Stimulated activated memory B cell treated with anti-CD40 and anti-IgM and Interleukin-4, amounts not matched to agents 10 μg/mL and 1 μg/mL and 100 μg/mL, for 72 hours (primary cell): ENCODE results near the gene NCK1.
"Not testable (repeated sequence)": the region's sequence is repeated elsewhere in the genome, so short reads cannot be mapped to it uniquely, and the experiment has no call there.

ENCODE experiments used
- ATAC-seq: fragments of 150-1000 bp; cut with Tn5 transposase; 2 replicates; pipeline ENCODE4 v1.10.0; 2021
- H3K27ac Mint-ChIP-seq: one replicate; pipeline ENCODE4 v1.8.0; 2022; ENCODE audit warnings: mild to moderate bottlenecking, mixed read lengths
- H3K27me3 Mint-ChIP-seq: one replicate; pipeline ENCODE4 v1.8.0; 2022; ENCODE audit warnings: mixed read lengths
- H3K36me3 Mint-ChIP-seq: one replicate; pipeline ENCODE4 v1.8.0; 2022; ENCODE audit warnings: mixed read lengths
- H3K4me1 Mint-ChIP-seq: one replicate; pipeline ENCODE4 v1.8.0; 2022; ENCODE audit warnings: mixed read lengths
- H3K4me3 Mint-ChIP-seq: one replicate; pipeline ENCODE4 v1.8.0; 2022; ENCODE audit warnings: mild to moderate bottlenecking, moderate library complexity, mixed read lengths
- H3K9me3 Mint-ChIP-seq: one replicate; pipeline ENCODE4 v1.8.0; 2022; ENCODE audit warnings: mixed read lengths

The NCK1 gene

GRCh38 chr3:136959599-136959998, 97.6 kb downstream of the NCK1 start:
- Mint-ChIP-seq H3K36me3 (peaks cover 8% of the 10 kb centered on the region), H3K4me3 (no peak overlapping the region), H3K9me3 (no peaks in the 10 kb centered on the region), H3K27me3 (no peaks in the 10 kb centered on the region), H3K4me1 (peaks cover 10% of the 10 kb centered on the region), H3K27ac (no peak overlapping the region)
- ATAC-seq, result no peak

GRCh38 chr3:136960838-136961836, 99.1 kb downstream of the NCK1 start:
- no peaks in the 10 kb centered on the region for H3K4me1 Mint-ChIP-seq
- no peak overlapping the region for H3K27ac Mint-ChIP-seq
- no peak for ATAC-seq
- H3K9me3 Mint-ChIP-seq, result no peaks in the 10 kb centered on the region
- no peak overlapping the region for H3K4me3 Mint-ChIP-seq
- no peaks in the 10 kb centered on the region for H3K27me3 Mint-ChIP-seq
- H3K36me3 Mint-ChIP-seq, result peaks cover 8% of the 10 kb centered on the region

- no peak for ATAC-seq
- Mint-ChIP-seq H3K9me3 (no peaks in the 10 kb centered on the region), H3K4me3 (no peak overlapping the region), H3K27me3 (no peaks in the 10 kb centered on the region), H3K27ac (no peak overlapping the region), H3K4me1 (no peaks in the 10 kb centered on the region), H3K36me3 (peaks cover 8% of the 10 kb centered on the region)
Observed at GRCh38 chr3:136962927-136963326, 100.9 kb downstream of the NCK1 start.

- Mint-ChIP-seq H3K9me3 (peaks cover 18% of the 10 kb centered on the region), H3K36me3 (peaks cover 15% of the 10 kb centered on the region)
- not testable (repeated sequence) for H3K27me3 Mint-ChIP-seq, ATAC-seq, H3K4me1 Mint-ChIP-seq, H3K27ac Mint-ChIP-seq, H3K4me3 Mint-ChIP-seq
Observed at GRCh38 chr3:136969539-136969938, 107.5 kb downstream of the NCK1 start.

- Mint-ChIP-seq H3K4me3 (no peak overlapping the region), H3K9me3 (peaks cover 25% of the 10 kb centered on the region), H3K4me1 (no peaks in the 10 kb centered on the region), H3K36me3 (peaks cover 28% of the 10 kb centered on the region), H3K27me3 (no peaks in the 10 kb centered on the region), H3K27ac (no peak overlapping the region)
- no peak for ATAC-seq
Observed at GRCh38 chr3:136973352-136973751, 111.3 kb downstream of the NCK1 start.

GRCh38 chr3:136974670-136975069, 112.7 kb downstream of the NCK1 start:
- no peaks in the 10 kb centered on the region for H3K27me3 Mint-ChIP-seq
- no peaks in the 10 kb centered on the region for H3K4me1 Mint-ChIP-seq
- peaks cover 28% of the 10 kb centered on the region for H3K36me3 Mint-ChIP-seq
- ATAC-seq, result no peak
- H3K27ac Mint-ChIP-seq, result no peak overlapping the region
- peaks cover 25% of the 10 kb centered on the region for H3K9me3 Mint-ChIP-seq
- no peak overlapping the region for H3K4me3 Mint-ChIP-seq

- no peak overlapping the region for H3K4me3 Mint-ChIP-seq
- no peak for ATAC-seq
- peaks cover 10% of the 10 kb centered on the region for H3K9me3 Mint-ChIP-seq
- H3K27me3 Mint-ChIP-seq, result no peaks in the 10 kb centered on the region
- no peaks in the 10 kb centered on the region for H3K4me1 Mint-ChIP-seq
- H3K36me3 Mint-ChIP-seq, result peaks cover 26% of the 10 kb centered on the region
- H3K27ac Mint-ChIP-seq, result no peak overlapping the region
Observed at GRCh38 chr3:136979204-136979603, 117.2 kb downstream of the NCK1 start.

- Mint-ChIP-seq H3K36me3 (peaks cover 21% of the 10 kb centered on the region), H3K27ac (no peak overlapping the region), H3K4me1 (no peaks in the 10 kb centered on the region), H3K9me3 (peaks cover 7% of the 10 kb centered on the region), H3K4me3 (no peak overlapping the region), H3K27me3 (no peaks in the 10 kb centered on the region)
- no peak for ATAC-seq
Observed at GRCh38 chr3:136979684-136980083, 117.7 kb downstream of the NCK1 start.

- no peak overlapping the region for H3K27ac Mint-ChIP-seq
- H3K4me1 Mint-ChIP-seq, result no peaks in the 10 kb centered on the region
- no peak overlapping the region for H3K4me3 Mint-ChIP-seq
- ATAC-seq, result no peak
- H3K27me3 Mint-ChIP-seq, result no peaks in the 10 kb centered on the region
- peaks cover 9% of the 10 kb centered on the region for H3K36me3 Mint-ChIP-seq
- no peaks in the 10 kb centered on the region for H3K9me3 Mint-ChIP-seq
Observed at GRCh38 chr3:136982033-136982432, 120.0 kb downstream of the NCK1 start.

GRCh38 chr3:136982520-136983138, 120.6 kb downstream of the NCK1 start:
- no peak overlapping the region for H3K27ac Mint-ChIP-seq
- peaks cover 9% of the 10 kb centered on the region for H3K36me3 Mint-ChIP-seq
- H3K27me3 Mint-ChIP-seq, result no peaks in the 10 kb centered on the region
- no peak overlapping the region for H3K4me3 Mint-ChIP-seq
- H3K9me3 Mint-ChIP-seq, result no peaks in the 10 kb centered on the region
- H3K4me1 Mint-ChIP-seq, result no peaks in the 10 kb centered on the region
- ATAC-seq, result no peak

- no peak overlapping the region for H3K4me3 Mint-ChIP-seq
- no peak overlapping the region for H3K27ac Mint-ChIP-seq
- ATAC-seq, result no peak
- no peaks in the 10 kb centered on the region for H3K9me3 Mint-ChIP-seq
- H3K4me1 Mint-ChIP-seq, result no peaks in the 10 kb centered on the region
- peaks cover 9% of the 10 kb centered on the region for H3K36me3 Mint-ChIP-seq
- H3K27me3 Mint-ChIP-seq, result no peaks in the 10 kb centered on the region
Observed at GRCh38 chr3:136984837-136985236, 122.8 kb downstream of the NCK1 start.

GRCh38 chr3:136987398-136987980, 125.5 kb downstream of the NCK1 start:
- H3K4me3 Mint-ChIP-seq, H3K9me3 Mint-ChIP-seq, H3K27me3 Mint-ChIP-seq, ATAC-seq, H3K4me1 Mint-ChIP-seq, H3K27ac Mint-ChIP-seq, H3K36me3 Mint-ChIP-seq: not testable (repeated sequence)

- no peaks in the 10 kb centered on the region for H3K4me1 Mint-ChIP-seq
- no peak overlapping the region for H3K27ac Mint-ChIP-seq
- H3K36me3 Mint-ChIP-seq, result no peaks in the 10 kb centered on the region
- ATAC-seq, result no peak
- no peaks in the 10 kb centered on the region for H3K9me3 Mint-ChIP-seq
- H3K4me3 Mint-ChIP-seq, result no peak overlapping the region
- H3K27me3 Mint-ChIP-seq, result no peaks in the 10 kb centered on the region
Observed at GRCh38 chr3:136988651-136989050, 126.6 kb downstream of the NCK1 start.

- Mint-ChIP-seq H3K4me3 (no peak overlapping the region), H3K9me3 (no peaks in the 10 kb centered on the region), H3K4me1 (no peaks in the 10 kb centered on the region), H3K27me3 (no peaks in the 10 kb centered on the region), H3K36me3 (no peaks in the 10 kb centered on the region), H3K27ac (no peak overlapping the region)
- no peak for ATAC-seq
Observed at GRCh38 chr3:136989781-136990524, 127.9 kb downstream of the NCK1 start.

- Mint-ChIP-seq H3K4me1 (no peaks in the 10 kb centered on the region), H3K27me3 (no peaks in the 10 kb centered on the region), H3K9me3 (no peaks in the 10 kb centered on the region), H3K27ac (no peak overlapping the region), H3K4me3 (no peak overlapping the region), H3K36me3 (no peaks in the 10 kb centered on the region)
- ATAC-seq, result no peak
Observed at GRCh38 chr3:136990826-136991225, 128.8 kb downstream of the NCK1 start.
